H1 (cell line): Measurements from ENCODE around the gene CTNS. TPM values are rescaled to one million over a fixed set of nuclear protein-coding genes. Genes with fewer than 3 reads are reported as not detected.

ENCODE experiments used
- CTCF ChIA-PET: fragments of 300-600 bp; sonication (Branson Sonifier 250); formaldehyde crosslinking; loops from one replicate; lab custom pipeline; 2021; ENCODE audit not compliant: partially characterized antibody; lab: Charles Lee
- POLR2A ChIA-PET: fragments of 300-600 bp; sonication (Branson Sonifier 250); formaldehyde crosslinking; loops from one replicate; lab custom pipeline; 2021; ENCODE audit warnings: inconsistent platforms; ENCODE audit not compliant: partially characterized antibody; lab: Charles Lee
- DNase-seq, 2 experiments: peaks; one replicate each; pipeline versions ENCODE4 v3.0.0 to v3.0.0-alpha.2; 2010 to 2022; ENCODE audit warnings: low spot score in 2 of 2, low read depth in 1 of 2, mixed read lengths in 1 of 2
- FAIRE-seq: peaks from 2 replicates; lab custom pipeline; 2011; peaks lifted over from hg19 to GRCh38; lab: Jason Lieb, UNC
- H2AFZ ChIP-seq: 2 replicates; pipeline ENCODE4 v1.8.1; 2012; ENCODE audit warnings: low read length, inconsistent platforms
- H2AK5ac ChIP-seq: 2 replicates; pipeline ENCODE4 v1.6.1; 2013; ENCODE audit warnings: low read depth, low read length
- H2BK120ac ChIP-seq: replicated peaks from 2 replicates; pipeline ENCODE3; 2013; ENCODE audit warnings: low read depth, low read length, inconsistent platforms
- H2BK12ac ChIP-seq: 2 replicates; pipeline ENCODE4 v1.6.1; 2013; ENCODE audit warnings: low read depth, low read length
- H2BK15ac ChIP-seq: 2 replicates; pipeline ENCODE4 v1.6.1; 2013; ENCODE audit warnings: low read length
- H2BK20ac ChIP-seq: 2 replicates; pipeline ENCODE4 v1.6.1; 2013; ENCODE audit warnings: low read length
- H2BK5ac ChIP-seq: 2 replicates; pipeline ENCODE4 v1.6.1; 2013; ENCODE audit warnings: low read depth, low read length
- H3K14ac ChIP-seq: 2 replicates; pipeline ENCODE4 v1.6.1; 2013; ENCODE audit warnings: inconsistent platforms; ENCODE audit not compliant: insufficient read length
- H3K18ac ChIP-seq: 2 replicates; pipeline ENCODE4 v1.6.1; 2013; ENCODE audit warnings: low read length; ENCODE audit errors: extremely low read depth
- H3K23ac ChIP-seq: 2 replicates; pipeline ENCODE4 v1.6.1; 2013; ENCODE audit warnings: inconsistent platforms; ENCODE audit not compliant: insufficient read length
- H3K23me2 ChIP-seq: 2 replicates; pipeline ENCODE4 v1.6.1; 2013; ENCODE audit warnings: low read depth, low read length
- H3K27ac ChIP-seq: 2 replicates; pipeline ENCODE4 v1.6.1; 2011; ENCODE audit warnings: low read depth, low read length, inconsistent platforms
- H3K27me3 ChIP-seq, 4 experiments: replicated peaks in 1 of 4; 1 replicate in 1 of 4; 2 replicates in 3 of 4; pipeline versions ENCODE4 v1.6.1 to v1.8.1; 2011 to 2013; ENCODE audit warnings: low read length in 3 of 4, mild to moderate bottlenecking in 3 of 4, inconsistent platforms in 2 of 4, mixed read lengths in 2 of 4, moderate library complexity in 1 of 4; ENCODE audit not compliant: control insufficient read depth in 3 of 4, insufficient read depth in 3 of 4; ENCODE audit errors: extremely low read depth in 1 of 4
- H3K36me3 ChIP-seq, 4 experiments: 2 replicates each; pipeline versions ENCODE4 v1.6.1 to v1.8.1; 2011 to 2013; ENCODE audit warnings: mild to moderate bottlenecking in 4 of 4, low read length in 3 of 4, moderate library complexity in 2 of 4, control low read depth in 1 of 4, inconsistent platforms in 1 of 4; ENCODE audit not compliant: insufficient read depth in 4 of 4, control insufficient read depth in 2 of 4
- H3K4ac ChIP-seq: replicated peaks from 2 replicates; pipeline ENCODE3; 2013; ENCODE audit warnings: low read length, low read depth, mixed read lengths, inconsistent platforms; ENCODE audit not compliant: insufficient read length
- H3K4me1 ChIP-seq, 4 experiments: replicated peaks in 1 of 4; 1 replicate in 1 of 4; 2 replicates in 3 of 4; pipeline versions ENCODE4 v1.6.1 to v1.8.1; 2011 to 2013; ENCODE audit warnings: low read length in 3 of 4, inconsistent platforms in 2 of 4, mixed read lengths in 1 of 4; ENCODE audit not compliant: insufficient read depth in 4 of 4, control insufficient read depth in 3 of 4
- H3K4me2 ChIP-seq, 2 experiments: 2 replicates each; pipeline versions ENCODE4 v1.6.1 to v1.8.1; 2011 to 2013; ENCODE audit warnings: low read depth in 2 of 2, low read length in 2 of 2, control low read depth in 1 of 2, inconsistent platforms in 1 of 2, mild to moderate bottlenecking in 1 of 2; ENCODE audit not compliant: insufficient read depth in 1 of 2
- H3K4me3 ChIP-seq, 4 experiments: fragments of 200-600, 300-600 bp in 1 of 4; sonication (generic), shearing (Covaris generic), sonication (Bioruptor Twin) in 1 of 4; 2 replicates each; pipeline versions ENCODE4 v1.5.1 to v1.8.1; 2011 to 2016; ENCODE audit warnings: low read length in 4 of 4, low read depth in 3 of 4, control low read depth in 2 of 4, inconsistent platforms in 2 of 4, mild to moderate bottlenecking in 2 of 4, mixed read lengths in 1 of 4, moderate library complexity in 1 of 4; ENCODE audit not compliant: insufficient read depth in 2 of 4; ENCODE audit errors: extremely low read depth in 1 of 4
- H3K56ac ChIP-seq: replicated peaks from 2 replicates; pipeline ENCODE3; 2013; ENCODE audit warnings: low read depth, mild to moderate bottlenecking, mixed read lengths, low read length, inconsistent platforms; ENCODE audit not compliant: insufficient read length
- H3K79me1 ChIP-seq: 2 replicates; pipeline ENCODE4 v1.6.1; 2013; ENCODE audit warnings: low read depth, low read length, control low read depth
- H3K79me2 ChIP-seq, 2 experiments: 2 replicates each; pipeline versions ENCODE4 v1.6.1 to v1.8.1; 2012 to 2013; ENCODE audit warnings: low read length in 2 of 2, mild to moderate bottlenecking in 2 of 2, inconsistent platforms in 1 of 2; ENCODE audit not compliant: insufficient read depth in 2 of 2, control insufficient read depth in 1 of 2
- H3K9ac ChIP-seq, 4 experiments: replicated peaks in 1 of 4; 1 replicate in 1 of 4; 2 replicates in 3 of 4; pipeline versions ENCODE4 v1.6.1 to v1.8.1; 2011 to 2013; ENCODE audit warnings: low read depth in 3 of 4, low read length in 3 of 4, control low read depth in 2 of 4, mild to moderate bottlenecking in 2 of 4, moderate library complexity in 2 of 4, inconsistent platforms in 1 of 4; ENCODE audit errors: extremely low read depth in 1 of 4
- H3K9me3 ChIP-seq, 2 experiments: 2 replicates each; pipeline versions ENCODE4 v1.6.1 to v1.8.1; 2012 to 2013; ENCODE audit warnings: mild to moderate bottlenecking in 2 of 2, moderate library complexity in 2 of 2, control low read depth in 1 of 2, inconsistent platforms in 1 of 2, low read depth in 1 of 2, low read length in 1 of 2, mixed read lengths in 1 of 2; ENCODE audit not compliant: insufficient read depth in 2 of 2
- H4K20me1 ChIP-seq, 2 experiments: replicated peaks in 1 of 2; 2 replicates each; pipeline versions ENCODE3 to v1.8.1; 2011 to 2013; ENCODE audit warnings: inconsistent platforms in 2 of 2, low read length in 2 of 2, mild to moderate bottlenecking in 1 of 2; ENCODE audit not compliant: insufficient read depth in 2 of 2, control insufficient read depth in 1 of 2
- H4K5ac ChIP-seq: 2 replicates; pipeline ENCODE4 v1.6.1; 2013; ENCODE audit warnings: low read length, low read depth, mixed read lengths, inconsistent platforms; ENCODE audit not compliant: insufficient read length
- H4K8ac ChIP-seq: 2 replicates; pipeline ENCODE4 v1.8.0; 2013; ENCODE audit warnings: mild to moderate bottlenecking, moderate library complexity, low read length, inconsistent platforms; ENCODE audit not compliant: insufficient read depth; ENCODE audit errors: extremely low read depth
- H4K91ac ChIP-seq: replicated peaks from 2 replicates; pipeline ENCODE3; 2013; ENCODE audit warnings: low read length, mixed read lengths, inconsistent platforms; ENCODE audit not compliant: insufficient read length
- ATF3 ChIP-seq: IDR thresholded peaks from 2 replicates; pipeline ENCODE4 v1.6.1; 2011; ENCODE audit warnings: low read depth, mild to moderate bottlenecking, low read length; ENCODE audit not compliant: insufficient read depth
- HDAC6 ChIP-seq: IDR thresholded peaks from one replicate; pipeline ENCODE4 v1.7.1; 2012; ENCODE audit warnings: low read depth, mild to moderate bottlenecking, inconsistent platforms, low read length, moderate library complexity
- RXRA ChIP-seq: IDR thresholded peaks from 2 replicates; pipeline ENCODE4 v1.6.1; 2011; ENCODE audit warnings: low read depth, mild to moderate bottlenecking, low read length, moderate library complexity; ENCODE audit not compliant: insufficient read depth
- WGBS, 2 experiments: shearing (Covaris generic) in 1 of 2; methylation state at CpG; one replicate each; pipeline versions ENCODE4 v1.1.6 to v1.1.7; 2013 to 2015; ENCODE audit warnings: low lambda C conversion rate in 2 of 2, mixed read lengths in 2 of 2, inconsistent platforms in 1 of 2, low coverage in 1 of 2, missing lambda C conversion rate in 1 of 2; ENCODE audit not compliant: insufficient replicate concordance in 2 of 2, insufficient coverage in 1 of 2, insufficient read length in 1 of 2; ENCODE audit errors: extremely low coverage in 1 of 2, missing lambda C conversion rate in 1 of 2; 5-methylcytosine and 5-hydroxymethylcytosine counted together
- polyA plus RNA-seq, 7 experiments: library from polyadenylated mRNA; depleted of rRNA in 3 of 7; stranded (reverse) in 5 of 7; unstranded in 2 of 7; fragments of >200 nt in 5 of 7; fragments of 200-250 nt in 2 of 7; gene quantifications; 1 replicate in 5 of 7; 2 replicates in 1 of 7; 4 replicates in 1 of 7; pipeline versions ENCODE4 v1.2.1 to v1.2.3, GENCODE V29; 2011 to 2013; ENCODE audit warnings: missing spikeins in 2 of 7, mixed read lengths in 2 of 7
- total RNA-seq: library from RNA; stranded (reverse); fragmentation: NEBNext Ultra II Directional; extraction: Animal tissue kit (Norgen Biotek cat#: 25700); gene quantifications from 2 replicates; pipeline ENCODE4 v1.2.1, GENCODE V29; 2021

Gene CTNS
- total and polyA plus RNA-seq, 2 of the 8 experiments (the other 6 are each of a cell fraction or from before 2014, with no cell fraction given), result 11.6 to 12.9 TPM

DNA sequence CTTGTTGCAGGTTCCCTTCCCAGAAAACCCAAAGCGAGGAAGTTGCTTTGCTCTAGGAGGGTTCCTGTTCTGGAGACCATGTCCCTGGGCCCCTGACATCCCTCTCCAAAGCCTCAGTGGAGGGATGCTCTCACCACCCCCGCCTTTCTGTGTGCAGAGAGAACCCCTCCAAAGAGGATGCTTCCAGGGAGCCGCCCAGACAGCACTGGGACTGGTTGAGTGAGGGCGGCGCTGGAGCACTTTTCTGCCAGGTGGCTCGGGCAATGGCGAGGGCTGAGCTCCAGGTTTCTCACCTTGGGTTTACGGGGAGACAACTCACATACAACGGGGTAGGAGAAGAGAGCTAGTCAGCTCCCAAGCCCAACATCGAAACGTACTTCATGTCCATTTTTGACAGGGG lies 39.3 kb downstream of the CTNS start:
- CTCF ChIA-PET, result interaction anchor here (1.4 to 4.2 kb wide), 2 partner anchors 15 to 18 kb away, joined by 4 to 29 read pairs; no protein-coding TSS in a partner anchor
- H2BK15ac ChIP-seq, result no peak overlapping the region
- no peak overlapping the region for H3K4ac ChIP-seq
- no peak overlapping the region for H4K8ac ChIP-seq
- FAIRE-seq, result no peak
- no peaks in the 10 kb centered on the region for H3K23me2 ChIP-seq
- peaks cover 0 to 2% (median 0%) of the 10 kb centered on the region in 4 experiments; a peak in 2 of 7 replicates for H3K4me1 ChIP-seq
- TF ChIP-seq ATF3 (no peak), RXRA (no peak), HDAC6 (no peak)
- TF ChIP-seq, all 59 proteins: peak for 0
- H3K4me2 ChIP-seq, result no peak overlapping the region
- H3K36me3 ChIP-seq, result no peaks in the 10 kb centered on the region; a peak in 1 of 8 replicates
- H2AFZ ChIP-seq, result no peak overlapping the region
- H3K56ac ChIP-seq, result no peak overlapping the region
- DNase-seq, result no peak
- no peaks in the 10 kb centered on the region for H3K79me1 ChIP-seq
- no peak overlapping the region for H2BK20ac ChIP-seq
- H3K9ac ChIP-seq, result no peak overlapping the region
- no peak overlapping the region for H3K4me3 ChIP-seq
- H3K23ac ChIP-seq, result no peak overlapping the region
- no peak overlapping the region for H2BK12ac ChIP-seq
- H4K91ac ChIP-seq, result no peak overlapping the region
- no peak overlapping the region for H2AK5ac ChIP-seq
- WGBS, 2 experiments, result 80% methylated on average over 11 of the region's 11 CpGs; no CpG with 5 or more reads in 1 of the 2 experiments
- H3K9me3 ChIP-seq, result no peaks in the 10 kb centered on the region
- no peak overlapping the region for H3K14ac ChIP-seq
- peaks cover 0 to 3% of the 10 kb centered on the region in 2 experiments for H4K20me1 ChIP-seq
- no peak overlapping the region for H3K18ac ChIP-seq
- H3K79me2 ChIP-seq, result no peaks in the 10 kb centered on the region
- H2BK5ac ChIP-seq, result no peak overlapping the region
- H4K5ac ChIP-seq, result no peak overlapping the region
- H2BK120ac ChIP-seq, result no peak overlapping the region
- POLR2A ChIA-PET, result interaction anchor here (1.1 kb wide), 1 partner anchor 9 kb away, joined by 4 read pairs; no protein-coding TSS in a partner anchor
- H3K27me3 ChIP-seq, result 0 out of 7 replicates have a peak, but pooled peaks cover 0 to 2% (median 0%) of the 10 kb centered on the region in 4 experiments
- H3K27ac ChIP-seq, result no peak overlapping the region
